ENCODE results near the gene LRRC3. TPM values are rescaled to one million over a fixed set of nuclear protein-coding genes. Genes with fewer than 3 reads are reported as not detected.
A peak's percentile ranks its signal among the peaks of the same experiment; 100 is the strongest.

LRRC3 gene
- total RNA-seq, 1 experiment from 2014 or later = 5.7 TPM

- H3K27ac Mint-ChIP-seq = no peak overlapping the region
- TF ChIP-seq E2F4 (CRISPR knock-in tag; IDR thresholded peaks at IDR 0.05; ENCODE audit: borderline replicate concordance, low read depth) = no peak
- ATAC-seq (no peak), DNase-seq (ENCODE audit: low spot score) (no peak)
- ChIA-PET CTCF (interaction anchor here (0.9 kb wide), 1 partner anchor 31 kb away, joined by 3 read pairs; no protein-coding TSS in a partner anchor), POLR2A (no interaction called here)
- H3K9me3 Mint-ChIP-seq = peaks cover 7% of the 10 kb centered on the region
- no peaks in the 10 kb centered on the region; the same call in 1 of the 2 replicates for H3K36me3 Mint-ChIP-seq
- H3K4me3 Mint-ChIP-seq = no peak overlapping the region
- H3K27me3 Mint-ChIP-seq (ENCODE audit: low read depth) = no peaks in the 10 kb centered on the region; the same call in 1 of the 2 replicates
- H3K4me1 Mint-ChIP-seq = peaks cover 12% of the 10 kb centered on the region
Observed at GRCh38 chr21:44475266-44475845, 20.0 kb downstream of the LRRC3 start.

GRCh38 chr21:44477131-44477530 is 21.8 kb downstream of the LRRC3 start:
- Mint-ChIP-seq H3K4me1 (no peaks in the 10 kb centered on the region), H3K27ac (no peak overlapping the region), H3K36me3 (no peaks in the 10 kb centered on the region; the same call in 1 of the 2 replicates), H3K4me3 (no peak overlapping the region), H3K27me3 (ENCODE audit: low read depth) (no peaks in the 10 kb centered on the region; the same call in 1 of the 2 replicates), H3K9me3 (peaks cover 7% of the 10 kb centered on the region)
- ChIA-PET POLR2A (no interaction called here), CTCF (interaction anchor here (1.9 kb wide), 1 partner anchor 33 kb away, joined by 6 read pairs; no protein-coding TSS in a partner anchor)
- DNase-seq (ENCODE audit: low spot score) (no peak), ATAC-seq (0 out of 2 replicates have a peak, but pooled peaks have one; percentile 22)
- TF ChIP-seq AFF4 (CRISPR knock-in tag; IDR thresholded peaks at IDR 0.05; ENCODE audit: borderline replicate concordance) (no peak), GABPB1 (CRISPR knock-in tag; IDR thresholded peaks at IDR 0.05) (no peak), ZMAT4 (CRISPR knock-in tag; IDR thresholded peaks at IDR 0.05) (no peak), SOX15 (CRISPR knock-in tag; IDR thresholded peaks at IDR 0.05) (no peak), TEAD4 (CRISPR knock-in tag; IDR thresholded peaks at IDR 0.05) (no peak), ZNF532 (CRISPR knock-in tag; IDR thresholded peaks at IDR 0.05; ENCODE audit: borderline replicate concordance) (no peak), IRF1 (CRISPR knock-in tag; IDR thresholded peaks at IDR 0.05) (no peak), ELF4 (CRISPR knock-in tag; IDR thresholded peaks at IDR 0.05; ENCODE audit: low read depth) (no peak), GRHL2 (CRISPR knock-in tag; IDR thresholded peaks at IDR 0.05; ENCODE audit: insufficient replicate concordance, severe bottlenecking) (no peak), ZNF396 (CRISPR knock-in tag; IDR thresholded peaks at IDR 0.05; ENCODE audit: borderline replicate concordance) (no peak), USF1 (CRISPR knock-in tag; IDR thresholded peaks at IDR 0.05) (no peak), TCF7 (CRISPR knock-in tag; IDR thresholded peaks at IDR 0.05; ENCODE audit: low read depth) (no peak), ETV6 (CRISPR knock-in tag; IDR thresholded peaks at IDR 0.05) (no peak), ZNF138 (CRISPR knock-in tag; conservative IDR thresholded peaks at IDR 0.05) (no peak), ZNF263 (CRISPR knock-in tag; IDR thresholded peaks at IDR 0.05; ENCODE audit: low read depth) (no peak), EMX1 (CRISPR knock-in tag; IDR thresholded peaks at IDR 0.05) (no peak)
